Hepatocyte (in vitro differentiated cells): ENCODE data around the gene RAB12.

Experiments
- EZH2phosphoT487 ChIP-seq: fragments of 200-600 bp; sonication (generic); IDR thresholded peaks from one replicate; pipeline ENCODE4 v1.6.1; 2018; ENCODE audit warnings: antibody characterized with exemption, mild to moderate bottlenecking, low read depth, moderate library complexity; ENCODE audit not compliant: unreplicated experiment, severe bottlenecking
- TF ChIP-seq, protein P1 (sequence below): fragments of 200-600 bp; sonication (generic); IDR thresholded peaks from 2 replicates; pipeline ENCODE4 v1.5.1; 2016; ENCODE audit warnings: antibody characterized with exemption, mild to moderate bottlenecking; ENCODE audit not compliant: poor library complexity

DNA sequence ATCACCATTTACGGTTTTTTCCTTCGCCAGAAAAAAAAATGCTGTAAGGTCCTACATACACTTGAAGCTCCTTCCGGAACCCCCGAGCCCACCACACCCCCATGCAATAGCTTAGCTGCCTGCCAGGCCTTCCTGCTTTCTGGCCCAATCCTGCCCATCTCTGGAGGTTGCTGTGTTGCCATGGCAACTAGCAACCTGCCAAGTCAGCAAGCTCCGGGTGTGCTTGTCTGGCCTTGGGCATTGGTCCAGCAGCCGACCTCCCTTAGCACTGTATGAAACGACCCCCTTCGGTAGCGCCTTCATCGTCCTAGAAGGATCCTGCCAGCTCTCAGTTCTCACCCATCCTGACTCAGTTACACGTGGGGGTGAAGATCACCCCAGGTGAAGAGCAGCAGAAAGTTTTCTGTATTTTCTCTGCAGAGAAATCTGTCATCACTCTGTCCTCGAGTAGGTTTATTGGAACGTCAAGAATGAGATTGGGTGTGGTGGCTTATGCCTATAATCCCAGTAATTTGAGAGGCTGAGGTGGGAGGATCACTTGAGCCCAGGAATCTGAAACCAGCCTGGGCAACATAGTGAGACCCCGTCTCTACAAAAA, 48.7 kb downstream of the RAB12 start:
- TF ChIP-seq, protein P1, sequence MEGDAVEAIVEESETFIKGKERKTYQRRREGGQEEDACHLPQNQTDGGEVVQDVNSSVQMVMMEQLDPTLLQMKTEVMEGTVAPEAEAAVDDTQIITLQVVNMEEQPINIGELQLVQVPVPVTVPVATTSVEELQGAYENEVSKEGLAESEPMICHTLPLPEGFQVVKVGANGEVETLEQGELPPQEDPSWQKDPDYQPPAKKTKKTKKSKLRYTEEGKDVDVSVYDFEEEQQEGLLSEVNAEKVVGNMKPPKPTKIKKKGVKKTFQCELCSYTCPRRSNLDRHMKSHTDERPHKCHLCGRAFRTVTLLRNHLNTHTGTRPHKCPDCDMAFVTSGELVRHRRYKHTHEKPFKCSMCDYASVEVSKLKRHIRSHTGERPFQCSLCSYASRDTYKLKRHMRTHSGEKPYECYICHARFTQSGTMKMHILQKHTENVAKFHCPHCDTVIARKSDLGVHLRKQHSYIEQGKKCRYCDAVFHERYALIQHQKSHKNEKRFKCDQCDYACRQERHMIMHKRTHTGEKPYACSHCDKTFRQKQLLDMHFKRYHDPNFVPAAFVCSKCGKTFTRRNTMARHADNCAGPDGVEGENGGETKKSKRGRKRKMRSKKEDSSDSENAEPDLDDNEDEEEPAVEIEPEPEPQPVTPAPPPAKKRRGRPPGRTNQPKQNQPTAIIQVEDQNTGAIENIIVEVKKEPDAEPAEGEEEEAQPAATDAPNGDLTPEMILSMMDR: no peak
- TF ChIP-seq EZH2phosphoT487: no peak
